ENCODE measurements around the gene ULK4. TPM values are rescaled to one million over a fixed set of nuclear protein-coding genes. Genes with fewer than 3 reads are reported as not detected.

Gene ULK4
- total and polyA plus RNA-seq, 10 donors, result 2.0 to 33.3 (median 12.9) TPM

DNA sequence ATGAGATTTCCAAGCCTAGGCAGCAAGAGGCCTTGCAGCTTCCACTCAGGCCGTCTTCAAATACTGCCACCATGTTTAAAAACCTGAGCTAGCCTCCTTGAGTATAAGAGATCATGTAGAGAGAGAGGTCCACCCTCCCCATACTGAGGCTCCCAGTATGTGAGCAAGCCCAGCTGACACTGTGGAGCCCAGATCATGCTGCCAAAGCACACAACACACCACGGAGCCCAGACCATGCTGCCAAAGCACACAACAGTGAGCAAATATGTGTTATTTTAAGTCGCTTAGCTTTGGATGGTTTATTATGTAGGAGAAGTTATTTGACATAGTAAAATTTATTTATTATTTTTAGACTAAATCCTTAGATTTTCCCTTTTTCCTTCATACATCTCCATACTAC is 428.9 kb downstream of the ULK4 start:
- Histone ChIP-seq H3K27ac (no peak overlapping the region), H3K36me3 (no peaks in the 10 kb centered on the region), H3K4me1 (no peaks in the 10 kb centered on the region), H3K27me3 (replicated peaks in 1 of 7) (no peaks in the 10 kb centered on the region), H3K4me3 (no peak overlapping the region), H3K9me3 (no peaks in the 10 kb centered on the region)
- TF ChIP-seq POLR2A (IDR thresholded peaks at IDR 0.05) (no peak), POLR2AphosphoS5 (IDR thresholded peaks at IDR 0.05) (no peak)
- TF ChIP-seq, protein P1, sequence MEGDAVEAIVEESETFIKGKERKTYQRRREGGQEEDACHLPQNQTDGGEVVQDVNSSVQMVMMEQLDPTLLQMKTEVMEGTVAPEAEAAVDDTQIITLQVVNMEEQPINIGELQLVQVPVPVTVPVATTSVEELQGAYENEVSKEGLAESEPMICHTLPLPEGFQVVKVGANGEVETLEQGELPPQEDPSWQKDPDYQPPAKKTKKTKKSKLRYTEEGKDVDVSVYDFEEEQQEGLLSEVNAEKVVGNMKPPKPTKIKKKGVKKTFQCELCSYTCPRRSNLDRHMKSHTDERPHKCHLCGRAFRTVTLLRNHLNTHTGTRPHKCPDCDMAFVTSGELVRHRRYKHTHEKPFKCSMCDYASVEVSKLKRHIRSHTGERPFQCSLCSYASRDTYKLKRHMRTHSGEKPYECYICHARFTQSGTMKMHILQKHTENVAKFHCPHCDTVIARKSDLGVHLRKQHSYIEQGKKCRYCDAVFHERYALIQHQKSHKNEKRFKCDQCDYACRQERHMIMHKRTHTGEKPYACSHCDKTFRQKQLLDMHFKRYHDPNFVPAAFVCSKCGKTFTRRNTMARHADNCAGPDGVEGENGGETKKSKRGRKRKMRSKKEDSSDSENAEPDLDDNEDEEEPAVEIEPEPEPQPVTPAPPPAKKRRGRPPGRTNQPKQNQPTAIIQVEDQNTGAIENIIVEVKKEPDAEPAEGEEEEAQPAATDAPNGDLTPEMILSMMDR (IDR thresholded peaks at IDR 0.05 in 8 of 11, conservative IDR thresholded peaks at IDR 0.05 in 3 of 11), result no peak
- DNase-seq, result no peak
- intact Hi-C loops (cut with DNase I; ENCODE audit: low total_unique reads), result no loop called here
- 81 to 96% (median 93%) methylated on average over 3 of the region's 3 CpGs for WGBS, 5 donors

DNA sequence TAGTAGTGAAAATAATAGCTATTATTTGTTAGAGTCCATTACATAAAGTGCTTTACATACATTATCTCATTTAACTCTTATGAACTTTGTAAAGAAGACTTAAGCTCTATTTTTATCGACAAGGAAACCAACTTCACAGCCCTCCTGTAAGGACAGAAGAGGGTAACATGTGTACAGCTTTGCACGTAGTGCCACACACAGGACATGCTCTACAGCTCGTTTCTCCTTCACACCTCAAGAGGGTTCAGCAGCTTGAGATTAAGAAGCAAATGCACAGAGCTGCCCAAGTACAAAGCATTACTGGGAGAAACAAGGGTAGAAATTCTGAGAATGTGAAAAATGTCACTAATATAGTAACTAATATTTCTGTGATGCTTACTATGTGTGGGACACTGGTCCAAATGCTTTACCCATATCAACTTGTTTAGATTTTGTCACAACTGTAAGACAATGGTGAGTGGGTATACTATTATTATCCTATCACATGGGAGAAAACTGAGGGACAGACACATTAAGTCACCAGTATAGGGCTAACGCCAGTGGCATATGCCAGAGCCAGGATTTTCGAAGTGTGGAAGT is 434.8 kb downstream of the ULK4 start:
- Histone ChIP-seq H3K4me3 (no peak overlapping the region), H3K27ac (no peak overlapping the region), H3K27me3 (replicated peaks in 1 of 7) (no peaks in the 10 kb centered on the region), H3K4me1 (no peaks in the 10 kb centered on the region), H3K9me3 (no peaks in the 10 kb centered on the region), H3K36me3 (no peaks in the 10 kb centered on the region)
- 87 to 92% (median 88%) methylated on average over 5 of the region's 5 CpGs for WGBS, 5 donors
- intact Hi-C loops (cut with DNase I; ENCODE audit: low total_unique reads), result no loop called here
- TF ChIP-seq, protein P1 (IDR thresholded peaks at IDR 0.05 in 8 of 11, conservative IDR thresholded peaks at IDR 0.05 in 3 of 11), result no peak
- TF ChIP-seq POLR2AphosphoS5 (IDR thresholded peaks at IDR 0.05) (no peak), POLR2A (IDR thresholded peaks at IDR 0.05) (no peak)
- DNase-seq, result no peak

DNA sequence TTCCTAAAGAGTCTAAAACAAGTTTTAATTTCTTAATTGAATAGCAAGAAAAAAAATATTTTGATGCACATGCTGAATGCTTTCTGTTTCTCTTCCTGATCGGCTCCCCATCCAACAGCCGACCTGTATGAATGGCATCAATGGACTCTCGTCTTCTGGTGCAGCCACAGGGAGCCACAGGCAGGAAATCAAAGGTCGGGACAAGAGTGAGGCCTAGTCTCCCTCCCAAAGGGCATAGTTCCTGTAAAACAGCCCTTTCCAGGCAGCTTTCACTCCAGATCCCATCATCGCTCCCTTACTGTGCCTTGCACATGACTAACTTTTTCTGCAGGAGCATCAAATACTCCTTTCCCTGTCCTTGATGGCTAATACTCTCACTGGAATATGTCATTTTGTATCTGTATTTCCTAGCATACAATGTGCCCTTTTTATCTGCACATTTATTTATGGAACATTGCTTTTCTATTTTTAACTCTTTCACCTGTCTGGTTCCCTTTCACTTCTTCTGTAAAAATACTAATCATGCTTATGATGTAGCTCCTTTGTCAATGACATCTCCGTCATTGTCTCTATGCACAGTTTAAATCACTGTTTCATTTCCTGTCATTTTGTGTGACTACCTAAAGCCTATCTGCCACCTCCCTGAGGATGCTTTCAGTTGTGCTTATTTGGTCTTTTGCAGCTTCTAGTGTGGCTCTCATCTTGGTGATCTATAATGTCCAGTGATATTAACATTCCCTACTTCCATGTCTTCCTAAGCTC is 436.4 kb downstream of the ULK4 start:
- H3K36me3 ChIP-seq, result no peaks in the 10 kb centered on the region
- TF ChIP-seq, protein P1 (IDR thresholded peaks at IDR 0.05 in 8 of 11, conservative IDR thresholded peaks at IDR 0.05 in 3 of 11), result no peak
- no peak for TF ChIP-seq POLR2A (IDR thresholded peaks at IDR 0.05)
- TF ChIP-seq POLR2AphosphoS5 (IDR thresholded peaks at IDR 0.05), result no peak
- H3K27ac ChIP-seq, result no peak overlapping the region
- 73 to 81% (median 78%) methylated on average over 6 of the region's 6 CpGs for WGBS, 5 donors
- H3K9me3 ChIP-seq, result no peaks in the 10 kb centered on the region
- no peaks in the 10 kb centered on the region for H3K27me3 ChIP-seq (replicated peaks in 1 of 7)
- no peak for DNase-seq
- H3K4me1 ChIP-seq, result no peaks in the 10 kb centered on the region
- H3K4me3 ChIP-seq, result no peak overlapping the region
- intact Hi-C loops (cut with DNase I; ENCODE audit: low total_unique reads), result no loop called here

DNA sequence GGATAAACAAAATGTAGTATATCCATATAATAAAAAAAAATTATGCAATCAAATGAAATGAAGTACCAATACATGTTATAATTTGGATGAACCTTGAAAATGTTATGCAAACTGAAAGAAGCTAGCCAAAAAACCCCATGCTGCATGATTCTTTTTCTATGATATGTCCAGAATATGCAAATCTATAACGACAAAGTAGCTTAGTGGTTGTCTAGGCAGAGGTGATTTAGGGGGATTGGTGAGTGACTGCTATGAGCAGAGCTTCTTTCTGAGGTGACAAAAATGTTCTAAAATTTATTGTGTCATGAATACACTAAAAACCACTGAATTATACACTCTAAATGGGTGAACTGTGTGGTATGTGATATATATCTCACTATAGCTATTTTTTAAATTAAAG is 438.0 kb downstream of the ULK4 start:
- 75 to 90% (median 78%) methylated on average over 1 of the region's 1 CpG for WGBS, 5 donors
- H3K27ac ChIP-seq, result no peak overlapping the region
- no peaks in the 10 kb centered on the region for H3K36me3 ChIP-seq
- H3K27me3 ChIP-seq (replicated peaks in 1 of 7), result no peaks in the 10 kb centered on the region
- no peaks in the 10 kb centered on the region for H3K9me3 ChIP-seq
- TF ChIP-seq, protein P1 (IDR thresholded peaks at IDR 0.05 in 8 of 11, conservative IDR thresholded peaks at IDR 0.05 in 3 of 11), result no peak
- TF ChIP-seq POLR2AphosphoS5 (IDR thresholded peaks at IDR 0.05) (no peak), POLR2A (IDR thresholded peaks at IDR 0.05) (no peak)
- no peak for DNase-seq
- intact Hi-C loops (cut with DNase I; ENCODE audit: low total_unique reads), result no loop called here
- no peak overlapping the region for H3K4me3 ChIP-seq
- no peaks in the 10 kb centered on the region for H3K4me1 ChIP-seq

Data from spleen (tissue), 11 donors.